IMR-90 (cell line): Measurements from ENCODE around the gene TSKU. TPM values are rescaled to one million over a fixed set of nuclear protein-coding genes. Genes with fewer than 3 reads are reported as not detected.
"Not testable (repeated sequence)": the region's sequence is repeated elsewhere in the genome, so short reads cannot be mapped to it uniquely, and the experiment has no call there.

Source experiments
- ATAC-seq: fragments of 200-7000 bp; cut with Tn5 transposase; 2 replicates; pipeline ENCODE4 v1.9.1; 2020; ENCODE audit warnings: low read depth, mild to moderate bottlenecking, moderate library complexity
- BruUV-seq: library from RNA; stranded (reverse); fragments of 400-500 nt; replicated peaks from 2 replicates; lab custom pipeline; 2021; lab: Mats Ljungman, UMichigan
- CTCF ChIA-PET: fragments of 300-600 bp; formaldehyde crosslinking; extraction: SDS; loops from one replicate; lab custom pipeline; 2021; ENCODE audit warnings: antibody characterized with exemption; lab: Yijun Ruan, JAX
- POLR2A ChIA-PET: fragments of 300-600 bp; sonication (Branson Sonifier 250); formaldehyde crosslinking; loops from one replicate; lab custom pipeline; 2022; ENCODE audit warnings: antibody characterized with exemption; ENCODE audit not compliant: unreplicated experiment; lab: Charles Lee
- DNase-seq: peaks from one replicate; pipeline ENCODE4 v3.0.0; 2013
- H2AFZ ChIP-seq: replicated peaks from 2 replicates; pipeline ENCODE3; 2013; ENCODE audit warnings: low read length, mild to moderate bottlenecking; ENCODE audit not compliant: poor library complexity
- H2AK5ac ChIP-seq: 2 replicates; pipeline ENCODE4 v1.6.1; 2013; ENCODE audit warnings: low read depth, low read length, inconsistent platforms
- H2AK9ac ChIP-seq: replicated peaks from 2 replicates; pipeline ENCODE3; 2013; ENCODE audit warnings: mild to moderate bottlenecking, low read depth, low read length, moderate library complexity; ENCODE audit not compliant: poor library complexity
- H2BK120ac ChIP-seq: 2 replicates; pipeline ENCODE4 v1.6.1; 2013; ENCODE audit warnings: low read depth, low read length, inconsistent platforms
- H2BK15ac ChIP-seq: 3 replicates; pipeline ENCODE4 v1.6.1; 2013; ENCODE audit warnings: low read depth, low read length, inconsistent platforms
- H2BK20ac ChIP-seq: 2 replicates; pipeline ENCODE4 v1.6.1; 2013; ENCODE audit warnings: low read depth, mild to moderate bottlenecking, inconsistent platforms, low read length, moderate library complexity
- H2BK5ac ChIP-seq: 2 replicates; pipeline ENCODE4 v1.6.1; 2013; ENCODE audit warnings: mild to moderate bottlenecking, low read depth, low read length, inconsistent platforms; ENCODE audit not compliant: poor library complexity, severe bottlenecking
- H3K14ac ChIP-seq: replicated peaks from 2 replicates; pipeline ENCODE4 v1.6.1; 2013; ENCODE audit warnings: low read depth, low read length, inconsistent platforms
- H3K18ac ChIP-seq: 2 replicates; pipeline ENCODE4 v1.6.1; 2013; ENCODE audit warnings: low read depth, low read length, control low read depth
- H3K23ac ChIP-seq: 2 replicates; pipeline ENCODE4 v1.6.1; 2013; ENCODE audit warnings: low read depth, low read length, inconsistent platforms
- H3K27ac ChIP-seq: 2 replicates; pipeline ENCODE4 v1.5.1; 2013; ENCODE audit warnings: mild to moderate bottlenecking, control low read depth, low read length; ENCODE audit not compliant: insufficient read depth
- H3K27me3 ChIP-seq: 2 replicates; pipeline ENCODE4 v1.6.1; 2013; ENCODE audit warnings: low read length; ENCODE audit not compliant: control insufficient read depth, insufficient read depth
- H3K36me3 ChIP-seq: 2 replicates; pipeline ENCODE4 v1.6.1; 2013; ENCODE audit warnings: low read length, mixed read lengths; ENCODE audit not compliant: control insufficient read depth, insufficient read depth
- H3K4ac ChIP-seq: 2 replicates; pipeline ENCODE4 v1.6.1; 2013; ENCODE audit warnings: low read depth, low read length, inconsistent platforms
- H3K4me1 ChIP-seq: 2 replicates; pipeline ENCODE4 v1.6.1; 2013; ENCODE audit warnings: low read length, mixed read lengths; ENCODE audit not compliant: control insufficient read depth, insufficient read depth
- H3K4me2 ChIP-seq: 2 replicates; pipeline ENCODE4 v1.6.1; 2013; ENCODE audit warnings: low read depth, mild to moderate bottlenecking, control low read depth, low read length, moderate library complexity
- H3K4me3 ChIP-seq: 2 replicates; pipeline ENCODE4 v1.5.1; 2013; ENCODE audit warnings: low read depth, mild to moderate bottlenecking, control low read depth, low read length, moderate library complexity; ENCODE audit not compliant: insufficient read depth
- H3K56ac ChIP-seq: 2 replicates; pipeline ENCODE4 v1.6.1; 2013; ENCODE audit warnings: low read length, inconsistent platforms; ENCODE audit not compliant: insufficient read depth; ENCODE audit errors: extremely low read depth
- H3K79me1 ChIP-seq, 2 experiments: 2 replicates each; pipeline ENCODE4 v1.6.1; 2013; ENCODE audit warnings: low read length in 2 of 2, inconsistent platforms in 1 of 2, low read depth in 1 of 2
- H3K9ac ChIP-seq: 2 replicates; pipeline ENCODE4 v1.6.1; 2013; ENCODE audit warnings: low read depth, low read length, control low read depth
- H3K9me1 ChIP-seq: 2 replicates; pipeline ENCODE4 v1.6.1; 2013; ENCODE audit warnings: low read length, inconsistent platforms; ENCODE audit not compliant: insufficient read depth
- H3K9me3 ChIP-seq: 2 replicates; pipeline ENCODE4 v1.6.1; 2013; ENCODE audit warnings: low read length; ENCODE audit not compliant: control insufficient read depth, insufficient read depth
- H4K20me1 ChIP-seq: 2 replicates; pipeline ENCODE4 v1.6.1; 2013; ENCODE audit warnings: low read length, inconsistent platforms; ENCODE audit not compliant: insufficient read depth
- H4K5ac ChIP-seq: 2 replicates; pipeline ENCODE4 v1.6.1; 2013; ENCODE audit warnings: mild to moderate bottlenecking, low read depth, low read length, control low read depth
- H4K8ac ChIP-seq, 2 experiments: 2 replicates each; pipeline ENCODE4 v1.6.1; 2013; ENCODE audit warnings: low read depth in 2 of 2, low read length in 2 of 2, control low read depth in 1 of 2, inconsistent platforms in 1 of 2
- H4K91ac ChIP-seq: 2 replicates; pipeline ENCODE4 v1.6.1; 2013; ENCODE audit warnings: low read depth, low read length, inconsistent platforms; ENCODE audit not compliant: insufficient read depth
- WGBS, 2 experiments: methylation state at CpG; one replicate each; pipeline versions ENCODE4 v1.1.5 to v1.1.7; 2013; ENCODE audit warnings: missing lambda C conversion rate in 2 of 2; ENCODE audit not compliant: insufficient read length in 1 of 2; ENCODE audit errors: extremely low coverage in 2 of 2; 5-methylcytosine and 5-hydroxymethylcytosine counted together
- dilution Hi-C: fragments of 300-500 bp; cut with HindIII; formaldehyde crosslinking; loops from one replicate; pipeline ENCODE4 v1.14.3; 2018; ENCODE audit warnings: low sequenced_read_pairs; ENCODE audit not compliant: unreplicated experiment
- in situ Hi-C: fragments of 300-500 bp; cut with MboI; formaldehyde crosslinking; loops from 3 replicates; pipeline ENCODE4 v1.14.3; 2019; ENCODE audit warnings: low sequenced_read_pairs, inconsistent platforms, mixed read lengths
- intact Hi-C: fragments of 100-400 bp; cut with micrococcal nuclease; formaldehyde crosslinking; loops from 2 replicates; pipeline ENCODE4 v1.10.0; 2022
- polyA plus RNA-seq, 3 experiments: library from polyadenylated mRNA; depleted of rRNA; stranded (reverse); fragments of >200 nt; gene quantifications; 2 replicates each; pipeline ENCODE4 v1.2.3, GENCODE V29; 2012; ENCODE audit warnings: low replicate concordance in 1 of 3
- total RNA-seq: library from RNA; depleted of rRNA; stranded (reverse); fragments of >200 nt; gene quantifications from 2 replicates; pipeline ENCODE4 v1.2.3, GENCODE V29; 2012

The TSKU gene
- total and polyA plus RNA-seq, 2 of the 4 experiments (the other 2 are of a cell fraction), result 6.8 to 26.6 TPM

- H3K23ac ChIP-seq, in situ Hi-C loops, H4K5ac ChIP-seq, dilution Hi-C loops, H3K4me3 ChIP-seq, H2AK9ac ChIP-seq, H3K4me2 ChIP-seq, H4K8ac ChIP-seq, H3K4ac ChIP-seq, H3K18ac ChIP-seq, H3K27me3 ChIP-seq, H2BK120ac ChIP-seq, H2BK20ac ChIP-seq, BruUV-seq, DNase-seq, H4K91ac ChIP-seq, POLR2A ChIA-PET, H3K9ac ChIP-seq, H3K14ac ChIP-seq, intact Hi-C loops, H2BK5ac ChIP-seq, H3K9me3 ChIP-seq, H3K27ac ChIP-seq, H3K56ac ChIP-seq, H2AFZ ChIP-seq, H2BK15ac ChIP-seq, CTCF ChIA-PET, H3K4me1 ChIP-seq, ATAC-seq: not testable (repeated sequence)
- H3K9me1 ChIP-seq, result peaks cover 14% of the 10 kb centered on the region
- H2AK5ac ChIP-seq, result peak overlapping the region; percentile 31; the same call in 1 of the 2 replicates
- WGBS, 2 experiments, result no CpG with 5 or more reads among the region's 4 CpGs
- peaks cover 28 to 83% of the 10 kb centered on the region in 2 experiments for H3K79me1 ChIP-seq
- peaks cover 94% of the 10 kb centered on the region for H4K20me1 ChIP-seq
- peaks cover 26% of the 10 kb centered on the region; the same call in 1 of the 2 replicates for H3K36me3 ChIP-seq
Measured at GRCh38 chr11:76791002-76791770, 8.0 kb downstream of the TSKU start.
